Keratinocyte (primary cell): ENCODE data around the gene SORBS1. TPM values are rescaled to one million over a fixed set of nuclear protein-coding genes. Genes with fewer than 3 reads are reported as not detected.

Experiments used
- DNase-seq: peaks from one replicate; pipeline ENCODE4 v3.0.0-alpha.2; 2011; ENCODE audit warnings: low read depth, missing footprints, low spot score
- FAIRE-seq: peaks from 2 replicates; lab custom pipeline; 2011; peaks lifted over from hg19 to GRCh38; lab: Jason Lieb, UNC
- H2AFZ ChIP-seq: 2 replicates; pipeline ENCODE4 v1.6.0; 2012; ENCODE audit warnings: low read length, control low read depth, inconsistent platforms; ENCODE audit not compliant: control insufficient read depth
- H3K27ac ChIP-seq: 2 replicates; pipeline ENCODE4 v1.5.1; 2011; ENCODE audit warnings: low read length; ENCODE audit not compliant: control insufficient read depth, insufficient read depth
- H3K27me3 ChIP-seq: 3 replicates; pipeline ENCODE4 v1.6.0; 2011; ENCODE audit warnings: low read length; ENCODE audit not compliant: control insufficient read depth, insufficient read depth; ENCODE audit errors: extremely low read depth
- H3K36me3 ChIP-seq, 2 experiments: 2 replicates in 1 of 2; 3 replicates in 1 of 2; pipeline ENCODE4 v1.5.1; 2011; ENCODE audit warnings: low read length in 2 of 2, mild to moderate bottlenecking in 1 of 2; ENCODE audit not compliant: control insufficient read depth in 2 of 2, insufficient read depth in 2 of 2; ENCODE audit errors: extremely low read depth in 1 of 2
- H3K4me1 ChIP-seq: 3 replicates; pipeline ENCODE4 v1.5.1; 2011; ENCODE audit warnings: low read length; ENCODE audit not compliant: control insufficient read depth, insufficient read depth; ENCODE audit errors: extremely low read depth
- H3K4me2 ChIP-seq: 3 replicates; pipeline ENCODE4 v1.6.0; 2011; ENCODE audit warnings: low read depth, low read length; ENCODE audit not compliant: control insufficient read depth, insufficient read depth; ENCODE audit errors: extremely low read depth
- H3K4me3 ChIP-seq, 3 experiments: fragments of 200-600 bp in 1 of 3; sonication (generic) in 1 of 3; 2 replicates in 2 of 3; 3 replicates in 1 of 3; pipeline ENCODE4 v1.5.1; 2011 to 2016; ENCODE audit warnings: low read length in 3 of 3, mild to moderate bottlenecking in 3 of 3, control low read depth in 2 of 3, inconsistent platforms in 1 of 3, low read depth in 1 of 3, mixed read lengths in 1 of 3, mixed run types in 1 of 3, moderate library complexity in 1 of 3; ENCODE audit not compliant: control insufficient read depth in 2 of 3, insufficient read depth in 2 of 3; ENCODE audit errors: extremely low read depth in 1 of 3
- H3K79me2 ChIP-seq: 2 replicates; pipeline ENCODE4 v1.6.0; 2012; ENCODE audit warnings: low read length; ENCODE audit not compliant: control insufficient read depth, insufficient read depth
- H3K9ac ChIP-seq: 3 replicates; pipeline ENCODE4 v1.6.0; 2011; ENCODE audit warnings: low read length; ENCODE audit not compliant: control insufficient read depth, insufficient read depth; ENCODE audit errors: extremely low read depth
- H3K9me1 ChIP-seq: 3 replicates; pipeline ENCODE4 v1.6.0; 2011; ENCODE audit warnings: low read length; ENCODE audit not compliant: control insufficient read depth, insufficient read depth; ENCODE audit errors: extremely low read depth
- H3K9me3 ChIP-seq: 2 replicates; pipeline ENCODE4 v1.5.1; 2012; ENCODE audit warnings: low read depth, low read length; ENCODE audit not compliant: control insufficient read depth
- H4K20me1 ChIP-seq: 3 replicates; pipeline ENCODE4 v1.6.0; 2011; ENCODE audit warnings: low read length; ENCODE audit not compliant: control insufficient read depth, insufficient read depth; ENCODE audit errors: extremely low read depth
- EZH2 ChIP-seq: IDR thresholded peaks from one replicate; pipeline ENCODE4 v1.6.1; 2012; ENCODE audit warnings: inconsistent platforms, mild to moderate bottlenecking, low read length, moderate library complexity
- dilution Hi-C: fragments of 300-500 bp; cut with MboI; formaldehyde crosslinking; loops from one replicate; pipeline ENCODE4 v1.7.0; 2020; ENCODE audit warnings: low sequenced_read_pairs; ENCODE audit not compliant: extremely low pct_ligation_motif_present
- polyA plus RNA-seq, 5 experiments: library from polyadenylated mRNA; depleted of rRNA in 3 of 5; stranded (reverse) in 3 of 5; stranded (forward) in 1 of 5; unstranded in 1 of 5; fragments of >200 nt; gene quantifications; 1 replicate in 1 of 5; 2 replicates in 3 of 5; 3 replicates in 1 of 5; pipeline versions ENCODE4 v1.2.1 to v1.2.3, GENCODE V29; 2011 to 2012; ENCODE audit warnings: missing spikeins in 2 of 5, low read depth in 1 of 5, low replicate concordance in 1 of 5
- TF ChIP-seq, protein P1 (sequence below), 3 experiments: IDR thresholded peaks in 1 of 3; conservative IDR thresholded peaks in 1 of 3; optimal IDR thresholded peaks in 1 of 3; 2 replicates in 2 of 3; 3 replicates in 1 of 3; pipeline versions ENCODE3 to v1.5.1; 2011; ENCODE audit warnings: low read length in 3 of 3, mild to moderate bottlenecking in 3 of 3, moderate library complexity in 2 of 3, control low read depth in 1 of 3, inconsistent platforms in 1 of 3; ENCODE audit not compliant: insufficient read depth in 2 of 3; ENCODE audit errors: extremely low read depth in 1 of 3

The SORBS1 gene
- polyA plus RNA-seq, 1 donor (not counting 4 experiments of a cell fraction or from before 2014, with no cell fraction given), result 0.42 TPM

DNA sequence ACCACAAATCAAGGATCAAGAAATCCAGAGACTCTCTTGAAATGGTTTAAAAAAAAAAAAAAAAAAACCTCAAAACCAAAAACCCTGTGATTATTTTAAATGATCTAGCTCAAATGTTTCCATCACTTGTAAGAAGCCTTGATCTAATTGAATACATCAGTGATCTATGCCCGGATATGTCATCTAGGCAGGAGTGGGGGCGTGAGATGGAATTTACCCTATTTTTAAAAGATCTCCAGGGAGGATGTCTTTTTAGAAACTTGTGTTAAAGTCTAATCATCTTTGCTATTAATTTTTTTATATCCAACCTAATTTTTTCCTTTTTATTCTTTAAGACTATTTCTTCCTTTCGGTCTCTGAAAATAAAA, 169.0 kb downstream of the SORBS1 start:
- no peak overlapping the region for H3K4me3 ChIP-seq
- FAIRE-seq (no peak), DNase-seq (no peak)
- H3K27ac ChIP-seq, result no peak overlapping the region
- H3K27me3 ChIP-seq, result no peaks in the 10 kb centered on the region
- no peak for TF ChIP-seq EZH2
- TF ChIP-seq, protein P1, sequence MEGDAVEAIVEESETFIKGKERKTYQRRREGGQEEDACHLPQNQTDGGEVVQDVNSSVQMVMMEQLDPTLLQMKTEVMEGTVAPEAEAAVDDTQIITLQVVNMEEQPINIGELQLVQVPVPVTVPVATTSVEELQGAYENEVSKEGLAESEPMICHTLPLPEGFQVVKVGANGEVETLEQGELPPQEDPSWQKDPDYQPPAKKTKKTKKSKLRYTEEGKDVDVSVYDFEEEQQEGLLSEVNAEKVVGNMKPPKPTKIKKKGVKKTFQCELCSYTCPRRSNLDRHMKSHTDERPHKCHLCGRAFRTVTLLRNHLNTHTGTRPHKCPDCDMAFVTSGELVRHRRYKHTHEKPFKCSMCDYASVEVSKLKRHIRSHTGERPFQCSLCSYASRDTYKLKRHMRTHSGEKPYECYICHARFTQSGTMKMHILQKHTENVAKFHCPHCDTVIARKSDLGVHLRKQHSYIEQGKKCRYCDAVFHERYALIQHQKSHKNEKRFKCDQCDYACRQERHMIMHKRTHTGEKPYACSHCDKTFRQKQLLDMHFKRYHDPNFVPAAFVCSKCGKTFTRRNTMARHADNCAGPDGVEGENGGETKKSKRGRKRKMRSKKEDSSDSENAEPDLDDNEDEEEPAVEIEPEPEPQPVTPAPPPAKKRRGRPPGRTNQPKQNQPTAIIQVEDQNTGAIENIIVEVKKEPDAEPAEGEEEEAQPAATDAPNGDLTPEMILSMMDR (optimal IDR thresholded peaks at IDR 0.05 in 1 of 3, IDR thresholded peaks at IDR 0.05 in 1 of 3, conservative IDR thresholded peaks at IDR 0.05 in 1 of 3; ENCODE audit: extremely low read depth in 1 of 3, insufficient read depth in 2 of 3, low read length in 3 of 3), result no peak
- dilution Hi-C loops, result no loop called here
- H3K9me1 ChIP-seq, result no peaks in the 10 kb centered on the region
- H3K79me2 ChIP-seq, result no peaks in the 10 kb centered on the region
- no peak overlapping the region for H3K4me2 ChIP-seq
- no peaks in the 10 kb centered on the region for H4K20me1 ChIP-seq
- no peaks in the 10 kb centered on the region for H3K36me3 ChIP-seq
- H3K9ac ChIP-seq, result no peak overlapping the region
- no peaks in the 10 kb centered on the region for H3K9me3 ChIP-seq
- peaks cover 16% of the 10 kb centered on the region for H3K4me1 ChIP-seq
- H2AFZ ChIP-seq, result no peak overlapping the region

DNA sequence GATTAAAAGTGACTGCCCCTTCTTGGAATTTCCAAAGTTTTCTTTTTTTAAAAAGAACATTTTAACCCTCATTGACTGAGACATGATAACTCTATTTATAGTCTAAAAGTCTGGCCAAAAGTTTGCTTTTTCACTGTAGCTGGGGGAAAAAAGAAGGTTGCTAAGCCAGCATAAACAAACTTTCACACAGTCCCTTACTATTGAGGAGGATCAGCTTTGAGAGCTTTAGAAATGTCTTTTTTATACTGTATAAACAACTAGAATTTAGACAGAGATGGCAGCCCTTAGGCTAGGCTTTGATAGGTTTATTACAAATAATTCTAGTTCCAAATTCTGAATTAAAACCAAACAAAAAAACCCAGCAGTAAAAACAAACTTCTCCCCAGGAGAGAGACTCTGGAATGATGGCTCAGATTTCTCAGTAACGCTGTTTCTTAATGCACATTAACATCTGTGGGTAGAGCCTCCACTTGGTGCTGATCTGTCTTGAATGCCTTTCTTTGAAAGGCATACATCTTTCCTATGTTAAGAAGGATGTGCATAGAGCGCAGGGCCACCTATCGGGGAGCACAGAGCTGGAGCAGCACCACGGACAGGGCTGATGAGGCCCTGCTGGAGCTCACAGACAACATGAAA, 169.5 kb downstream of the SORBS1 start:
- no peak overlapping the region for H2AFZ ChIP-seq
- no peaks in the 10 kb centered on the region for H3K79me2 ChIP-seq
- no peak overlapping the region for H3K9ac ChIP-seq
- H3K9me1 ChIP-seq, result no peaks in the 10 kb centered on the region
- no peak overlapping the region for H3K4me2 ChIP-seq
- FAIRE-seq (no peak), DNase-seq (no peak)
- H3K36me3 ChIP-seq, result no peaks in the 10 kb centered on the region
- no peaks in the 10 kb centered on the region for H3K27me3 ChIP-seq
- dilution Hi-C loops, result no loop called here
- no peaks in the 10 kb centered on the region for H4K20me1 ChIP-seq
- H3K27ac ChIP-seq, result no peak overlapping the region
- no peaks in the 10 kb centered on the region for H3K9me3 ChIP-seq
- TF ChIP-seq EZH2, result no peak
- TF ChIP-seq, protein P1 (optimal IDR thresholded peaks at IDR 0.05 in 1 of 3, IDR thresholded peaks at IDR 0.05 in 1 of 3, conservative IDR thresholded peaks at IDR 0.05 in 1 of 3; ENCODE audit: extremely low read depth in 1 of 3, insufficient read depth in 2 of 3, low read length in 3 of 3), result no peak
- no peak overlapping the region for H3K4me3 ChIP-seq
- H3K4me1 ChIP-seq, result peaks cover 16% of the 10 kb centered on the region
